HepG2 (cell line): ENCODE results near the gene PTPRN. TPM values are rescaled to one million over a fixed set of nuclear protein-coding genes. Genes with fewer than 3 reads are reported as not detected.
A peak's percentile ranks its signal among the peaks of the same experiment; 100 is the strongest.

Experiments
- AKAP8 ChIP-seq: sonication (generic); formaldehyde crosslinking; IDR thresholded peaks from 2 replicates; pipeline ENCODE4 v1.5.1; 2020; ENCODE audit warnings: mild to moderate bottlenecking, missing genetic modification reagents
- CREBL2 ChIP-seq: sonication (generic); formaldehyde crosslinking; IDR thresholded peaks from 2 replicates; pipeline ENCODE4 v1.8.1; 2023; ENCODE audit warnings: missing genetic modification reagents, mild to moderate bottlenecking, borderline replicate concordance
- FLYWCH1 ChIP-seq: sonication (generic); formaldehyde crosslinking; IDR thresholded peaks from 2 replicates; pipeline ENCODE4 v1.8.1; 2023; ENCODE audit warnings: mild to moderate bottlenecking, missing genetic modification reagents
- FOXA1 ChIP-seq, 2 experiments: fragments of 450-650 bp in 1 of 2; sonication (generic) in 1 of 2; formaldehyde crosslinking in 1 of 2; IDR thresholded peaks; 2 replicates each; pipeline versions ENCODE4 v1.4.0 to v1.6.1; 2016 to 2020; ENCODE audit warnings: missing genetic modification reagents in 1 of 2
- FOXC1 ChIP-seq: sonication (generic); formaldehyde crosslinking; IDR thresholded peaks from 2 replicates; pipeline ENCODE4 v1.8.0; 2022; ENCODE audit warnings: mild to moderate bottlenecking, missing genetic modification reagents, borderline replicate concordance
- FOXO1 ChIP-seq: sonication (generic); formaldehyde crosslinking; IDR thresholded peaks from 2 replicates; pipeline ENCODE4 v1.4.0; 2020; ENCODE audit warnings: missing genetic modification reagents
- HES4 ChIP-seq: sonication (generic); formaldehyde crosslinking; IDR thresholded peaks from 2 replicates; pipeline ENCODE4 v1.9.0; 2021; ENCODE audit warnings: mild to moderate bottlenecking, missing genetic modification reagents, borderline replicate concordance
- IRF2 ChIP-seq: IDR thresholded peaks from 2 replicates; pipeline ENCODE4 v1.6.1; 2018; ENCODE audit warnings: missing genetic modification reagents, missing compliant biosample characterization
- KDM5B ChIP-seq: sonication (generic); formaldehyde crosslinking; IDR thresholded peaks from 2 replicates; pipeline ENCODE4 v1.4.0; 2020; ENCODE audit warnings: missing genetic modification reagents, mild to moderate bottlenecking, borderline replicate concordance
- KLF9 ChIP-seq: IDR thresholded peaks from 2 replicates; pipeline ENCODE4 v1.6.1; 2016; ENCODE audit warnings: low read depth
- MAF1 ChIP-seq: sonication (generic); formaldehyde crosslinking; IDR thresholded peaks from 2 replicates; pipeline ENCODE4 v1.5.0; 2020; ENCODE audit warnings: missing genetic modification reagents, borderline replicate concordance
- MAFF ChIP-seq: IDR thresholded peaks from 2 replicates; pipeline ENCODE4 v1.6.1; 2011; ENCODE audit warnings: low read depth, low read length, improper control_type of control experiment
- MAX ChIP-seq: IDR thresholded peaks from 2 replicates; pipeline ENCODE4 v1.6.1; 2012; ENCODE audit warnings: inconsistent platforms
- MED8 ChIP-seq: sonication (generic); formaldehyde crosslinking; IDR thresholded peaks from 2 replicates; pipeline ENCODE4 v1.8.1; 2023; ENCODE audit warnings: mild to moderate bottlenecking, missing genetic modification reagents; ENCODE audit not compliant: insufficient replicate concordance
- MXD4 ChIP-seq: IDR thresholded peaks from 2 replicates; pipeline ENCODE4 v1.6.1; 2016; ENCODE audit warnings: mild to moderate bottlenecking, missing biosample characterization, missing genetic modification reagents
- MZF1 ChIP-seq: sonication (generic); formaldehyde crosslinking; IDR thresholded peaks from 2 replicates; pipeline ENCODE4 v1.8.1; 2023; ENCODE audit warnings: mild to moderate bottlenecking, missing genetic modification reagents, borderline replicate concordance
- NFE2L1 ChIP-seq: sonication (generic); formaldehyde crosslinking; IDR thresholded peaks from 2 replicates; pipeline ENCODE4 v1.4.0; 2020; ENCODE audit warnings: missing genetic modification reagents, mild to moderate bottlenecking, borderline replicate concordance
- NONO ChIP-seq, 2 experiments: fragments of 450-650 bp in 1 of 2; sonication (generic) in 1 of 2; formaldehyde crosslinking in 1 of 2; IDR thresholded peaks in 1 of 2; conservative IDR thresholded peaks in 1 of 2; 2 replicates each; pipeline versions ENCODE4 v1.6.1 to v1.8.0; 2017 to 2022; ENCODE audit warnings: mild to moderate bottlenecking in 1 of 2, missing genetic modification reagents in 1 of 2, moderate library complexity in 1 of 2
- PHF8 ChIP-seq: sonication (generic); formaldehyde crosslinking; IDR thresholded peaks from 2 replicates; pipeline ENCODE4 v1.5.0; 2020; ENCODE audit warnings: missing genetic modification reagents
- SP4 ChIP-seq: sonication (generic); formaldehyde crosslinking; IDR thresholded peaks from 2 replicates; pipeline ENCODE4 v1.8.1; 2023; ENCODE audit warnings: mild to moderate bottlenecking, missing genetic modification reagents
- SSRP1 ChIP-seq: IDR thresholded peaks from 2 replicates; pipeline ENCODE4 v1.6.1; 2016; ENCODE audit warnings: control low read depth
- U2AF2 ChIP-seq: fragments of 200-400 bp; formaldehyde crosslinking; IDR thresholded peaks from 2 replicates; pipeline ENCODE4 v1.6.1; 2017; ENCODE audit warnings: low read depth, mild to moderate bottlenecking, low read length
- ZBTB38 ChIP-seq: sonication (generic); formaldehyde crosslinking; IDR thresholded peaks from 2 replicates; pipeline ENCODE4 v1.5.1; 2020; ENCODE audit warnings: mild to moderate bottlenecking, missing genetic modification reagents
- ZNF18 ChIP-seq: sonication (generic); formaldehyde crosslinking; IDR thresholded peaks from 2 replicates; pipeline ENCODE4 v1.8.0; 2022; ENCODE audit warnings: mild to moderate bottlenecking, missing genetic modification reagents; ENCODE audit not compliant: insufficient replicate concordance
- ZNF615 ChIP-seq: sonication (generic); formaldehyde crosslinking; IDR thresholded peaks from 2 replicates; pipeline ENCODE4 v1.5.0; 2020; ENCODE audit warnings: mild to moderate bottlenecking, missing genetic modification reagents, borderline replicate concordance
- ZNF704 ChIP-seq: sonication (generic); formaldehyde crosslinking; IDR thresholded peaks from 2 replicates; pipeline ENCODE4 v1.8.1; 2023; ENCODE audit warnings: mild to moderate bottlenecking, inconsistent platforms, moderate library complexity, missing genetic modification reagents, borderline replicate concordance
- ZNF879 ChIP-seq: sonication (generic); formaldehyde crosslinking; IDR thresholded peaks from 2 replicates; pipeline ENCODE4 v1.8.1; 2023; ENCODE audit warnings: missing genetic modification reagents
- ZSCAN22 ChIP-seq: sonication (generic); formaldehyde crosslinking; IDR thresholded peaks from 2 replicates; pipeline ENCODE4 v1.4.0; 2020; ENCODE audit warnings: mild to moderate bottlenecking, missing genetic modification reagents
- polyA plus RNA-seq, 8 experiments: library from polyadenylated mRNA; depleted of rRNA in 3 of 8; stranded (reverse) in 7 of 8; unstranded in 1 of 8; fragments of >200 nt; fragmentation: Illumina TruSeq in 4 of 8; extraction: Trizol in 4 of 8; gene quantifications; 2 replicates each; pipeline versions ENCODE4 v1.2.1 to v1.2.3, GENCODE V29; 2011 to 2016; ENCODE audit warnings: low read depth in 4 of 8, missing spikeins in 1 of 8, mixed read lengths in 1 of 8; ENCODE audit not compliant: insufficient read depth in 1 of 8
- total RNA-seq, 5 experiments: library from RNA; depleted of rRNA; stranded (reverse); fragments of >200 nt; fragmentation: Illumina TruSeq; extraction: Trizol; gene quantifications; 2 replicates each; pipeline ENCODE4 v1.2.3, GENCODE V29; 2016; ENCODE audit warnings: low read depth in 1 of 5

PTPRN gene
- total and polyA plus RNA-seq, 2 of the 13 experiments (the other 11 are each of a cell fraction or from before 2014, with no cell fraction given): 0.26 TPM; not detected in 1

GRCh38 chr2:219249203-219249980 is 59.8 kb downstream of the PTPRN start (continued):
- TF ChIP-seq ZNF879 (CRISPR knock-in tag) (no peak), ZBTB38 (CRISPR knock-in tag) (no peak), FOXC1 (CRISPR knock-in tag) (0 out of 2 replicates have a peak, but pooled peaks have one; percentile 65), SSRP1 (peak; percentile 88; the same call in 1 of the 2 replicates), CREBL2 (CRISPR knock-in tag) (peak; percentile 62; the same call in 1 of the 2 replicates), ZNF704 (no peak), KDM5B (CRISPR knock-in tag) (peak; percentile 34; the same call in 1 of the 2 replicates), MZF1 (CRISPR knock-in tag) (peak; percentile 80; the same call in 1 of the 2 replicates), MED8 (no peak), KLF9 (CRISPR knock-in tag) (no peak), FLYWCH1 (CRISPR knock-in tag) (no peak; the same call in 1 of the 2 replicates), NFE2L1 (CRISPR knock-in tag) (no peak), NONO (IDR thresholded peaks at IDR 0.05) (no peak), NONO (CRISPR knock-in tag; conservative IDR thresholded peaks at IDR 0.05) (peak; percentile 94), ZSCAN22 (no peak), PHF8 (no peak), MXD4 (CRISPR knock-in tag) (no peak), MAX (peak; percentile 71), ZNF615 (CRISPR knock-in tag) (0 out of 2 replicates have a peak, but pooled peaks have one; percentile 70), MAF1 (CRISPR knock-in tag) (no peak), FOXO1 (peak; percentile 78; the same call in 1 of the 2 replicates), ZNF18 (CRISPR knock-in tag) (no peak), AKAP8 (peak; percentile 58; the same call in 1 of the 2 replicates), U2AF2 (no peak), HES4 (CRISPR knock-in tag) (no peak), MAFF (peak; percentile 39; the same call in 1 of the 2 replicates), IRF2 (CRISPR knock-in tag) (peak; percentile 58; the same call in 1 of the 2 replicates), SP4 (peak; percentile 32; the same call in 1 of the 2 replicates), FOXA1 (IDR thresholded peaks at IDR 0.05) (peak; percentile 24; the same call in 1 of the 2 replicates), FOXA1 (CRISPR knock-in tag; IDR thresholded peaks at IDR 0.05) (peak; percentile 100)
